SJCRH30 (cell line): ENCODE data around the gene UBAP2. TPM values are rescaled to one million over a fixed set of nuclear protein-coding genes. Genes with fewer than 3 reads are reported as not detected.

Experiments used
- total RNA-seq: library from RNA; depleted of rRNA; stranded (reverse); fragments of >200 nt; shearing (Covaris generic); gene quantifications from 2 replicates; pipeline ENCODE4 v1.2.3, GENCODE V29; 2014; rRNA removed

Gene UBAP2
- total RNA-seq, 1 experiment from 2014 or later = 17.0 TPM

Other genes with a start within 250 kb of the UBAP2 start
- 23.8 and 24.5 TPM in 2 replicates for gene UBE2R2, start 231.7 kb downstream of the UBAP2 start, total RNA-seq
- gene DCAF12, start 77.8 kb upstream of the UBAP2 start, total RNA-seq = 36.8 and 40.3 TPM in 2 replicates
- gene UBAP1, start 130.2 kb upstream of the UBAP2 start, total RNA-seq = 22.6 and 23.8 TPM in 2 replicates